Neural cell (in vitro differentiated cells): ENCODE data around the gene LTO1.

Experiments used
- CTCF ChIP-seq: fragments of 450-650 bp; IDR thresholded peaks from 2 replicates; pipeline ENCODE4 v1.5.1; 2014; ENCODE audit warnings: antibody characterized with exemption, mild to moderate bottlenecking, moderate library complexity; ENCODE audit not compliant: poor library complexity, severe bottlenecking
- EZH2 ChIP-seq: fragments of 200-600, 300-800 bp; shearing (Covaris generic), sonication (generic); IDR thresholded peaks from 2 replicates; pipeline ENCODE4 v1.6.1; 2014; ENCODE audit warnings: antibody characterized with exemption, low read length, borderline replicate concordance, mild to moderate bottlenecking; ENCODE audit not compliant: insufficient read depth, poor library complexity, severe bottlenecking
- REST ChIP-seq: IDR thresholded peaks from 2 replicates; pipeline ENCODE4 v1.6.1; 2012; ENCODE audit warnings: borderline replicate concordance

GRCh38 chr11:69620683-69621290 lies 54.4 kb downstream of the LTO1 start:
- no peak for TF ChIP-seq CTCF
- TF ChIP-seq EZH2: no peak
- no peak for TF ChIP-seq REST
